HG03139 (cell line): ENCODE results near the gene DAZ4.
"Not testable (repeated sequence)": the region's sequence is repeated elsewhere in the genome, so short reads cannot be mapped to it uniquely, and the experiment has no call there.

Source experiments
- ATAC-seq: cut with Tn5 transposase; IDR thresholded peaks from one replicate; pipeline ENCODE4 v1.9.1; 2021; ENCODE audit not compliant: unreplicated experiment

DAZ4 gene

GRCh38 chrY:24833619-24834018 is at the start of gene DAZ4:
DAZ4 (plus strand) TSS chrY:24833919; CDS start chrY:24834127, 208 bp downstream.
- ATAC-seq, result not testable (repeated sequence)

GRCh38 chrY:24813293-24813692 is 20.4 kb upstream of the DAZ4 start, which contains the start of gene DAZ3:
DAZ3 (minus strand) TSS chrY:24813393; CDS start chrY:24813185, 208 bp downstream.
- ATAC-seq, result not testable (repeated sequence)

GRCh38 chrY:24821836-24822235 is 11.9 kb upstream of the DAZ4 start:
- ATAC-seq, result not testable (repeated sequence)

- not testable (repeated sequence) for ATAC-seq
Measured at GRCh38 chrY:24824184-24824879, 9.4 kb upstream of the DAZ4 start.

GRCh38 chrY:24825069-24825468 is 8.7 kb upstream of the DAZ4 start:
- ATAC-seq, result not testable (repeated sequence)
